ENCODE results near the gene APLF.

Gene APLF

DNA sequence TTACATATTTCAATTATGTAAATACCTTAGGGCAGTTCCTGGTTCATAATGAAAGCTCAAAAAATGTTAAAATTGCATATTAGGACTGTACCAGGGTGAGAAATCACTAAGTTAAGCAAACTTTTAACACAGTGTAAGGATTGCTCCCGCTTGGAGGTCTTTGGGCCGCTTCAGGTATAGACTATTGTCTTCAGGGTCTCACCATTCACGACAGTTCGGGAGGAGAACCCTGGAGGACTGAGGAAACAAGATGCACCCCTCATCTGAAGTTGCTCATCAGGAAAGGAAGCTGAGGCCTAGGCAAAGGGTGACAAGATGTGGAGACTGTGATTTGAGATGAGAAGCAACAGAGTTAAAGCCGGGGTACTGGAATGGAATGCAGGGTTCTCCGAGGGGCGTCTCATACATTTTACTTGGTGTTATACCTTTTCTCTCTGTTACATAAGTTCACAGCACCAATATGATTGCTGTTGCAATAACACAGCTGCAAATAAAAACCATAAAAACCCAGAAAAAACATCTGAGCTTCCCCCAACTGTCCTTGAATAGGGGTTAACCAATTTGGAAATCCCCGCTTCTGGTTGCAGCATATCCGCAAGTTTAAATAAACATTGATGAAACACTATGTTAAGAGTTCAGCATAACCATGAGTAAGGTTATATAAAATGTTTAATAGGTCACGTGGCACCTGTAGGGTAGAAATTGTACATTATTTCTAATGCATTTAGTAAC lies 40.4 kb upstream of the APLF start:
- Histone ChIP-seq H3K79me2 (ENCODE audit: insufficient read depth, low read depth) (no peaks in the 10 kb centered on the region), H4K20me1 (ENCODE audit: insufficient read depth) (no peaks in the 10 kb centered on the region), H2AFZ (ENCODE audit: low read depth) (peak overlapping the region; percentile 81), H3K4me2 (peak overlapping the region; percentile 92), H3K4me1 (ENCODE audit: low read depth, poor library complexity, severe bottlenecking) (peaks cover 81% of the 10 kb centered on the region), H3K27ac (peak overlapping the region; percentile 93), H3K9ac (peak overlapping the region; percentile 58; the same call in 1 of the 2 replicates), H3K27me3 (ENCODE audit: insufficient read depth, low read depth) (no peaks in the 10 kb centered on the region), H3K4me3 (IDR thresholded peaks at IDR 0.05; ENCODE audit: insufficient read depth, low read depth, low read length) (peak overlapping the region; percentile 84), H3K36me3 (ENCODE audit: insufficient read depth) (no peaks in the 10 kb centered on the region)
- TF ChIP-seq, protein P1, sequence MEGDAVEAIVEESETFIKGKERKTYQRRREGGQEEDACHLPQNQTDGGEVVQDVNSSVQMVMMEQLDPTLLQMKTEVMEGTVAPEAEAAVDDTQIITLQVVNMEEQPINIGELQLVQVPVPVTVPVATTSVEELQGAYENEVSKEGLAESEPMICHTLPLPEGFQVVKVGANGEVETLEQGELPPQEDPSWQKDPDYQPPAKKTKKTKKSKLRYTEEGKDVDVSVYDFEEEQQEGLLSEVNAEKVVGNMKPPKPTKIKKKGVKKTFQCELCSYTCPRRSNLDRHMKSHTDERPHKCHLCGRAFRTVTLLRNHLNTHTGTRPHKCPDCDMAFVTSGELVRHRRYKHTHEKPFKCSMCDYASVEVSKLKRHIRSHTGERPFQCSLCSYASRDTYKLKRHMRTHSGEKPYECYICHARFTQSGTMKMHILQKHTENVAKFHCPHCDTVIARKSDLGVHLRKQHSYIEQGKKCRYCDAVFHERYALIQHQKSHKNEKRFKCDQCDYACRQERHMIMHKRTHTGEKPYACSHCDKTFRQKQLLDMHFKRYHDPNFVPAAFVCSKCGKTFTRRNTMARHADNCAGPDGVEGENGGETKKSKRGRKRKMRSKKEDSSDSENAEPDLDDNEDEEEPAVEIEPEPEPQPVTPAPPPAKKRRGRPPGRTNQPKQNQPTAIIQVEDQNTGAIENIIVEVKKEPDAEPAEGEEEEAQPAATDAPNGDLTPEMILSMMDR (conservative IDR thresholded peaks at IDR 0.05; ENCODE audit: low read depth, low read length): no peak

DNA sequence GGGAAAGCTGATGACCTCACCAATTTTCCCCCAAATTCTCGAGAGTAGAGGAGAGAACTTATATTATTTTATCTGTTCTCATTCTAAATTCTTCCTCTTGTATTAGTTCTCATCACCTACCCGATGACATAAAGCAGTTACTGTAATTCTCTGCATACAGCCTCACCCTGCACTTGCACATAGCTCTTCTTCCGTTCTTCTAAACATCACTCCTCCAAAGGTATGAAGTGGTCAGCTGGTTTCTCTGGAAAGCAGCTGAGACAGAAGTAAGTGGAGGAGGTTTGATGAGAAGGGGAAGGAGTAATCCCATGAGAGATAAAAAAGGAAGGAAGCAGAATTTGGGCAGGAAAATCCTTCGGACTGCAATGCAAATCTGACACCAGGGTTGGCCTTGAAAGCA lies 39.3 kb upstream of the APLF start:
- TF ChIP-seq, protein P1 (conservative IDR thresholded peaks at IDR 0.05; ENCODE audit: low read depth, low read length): no peak
- peak overlapping the region; percentile 93 for H3K27ac ChIP-seq

DNA sequence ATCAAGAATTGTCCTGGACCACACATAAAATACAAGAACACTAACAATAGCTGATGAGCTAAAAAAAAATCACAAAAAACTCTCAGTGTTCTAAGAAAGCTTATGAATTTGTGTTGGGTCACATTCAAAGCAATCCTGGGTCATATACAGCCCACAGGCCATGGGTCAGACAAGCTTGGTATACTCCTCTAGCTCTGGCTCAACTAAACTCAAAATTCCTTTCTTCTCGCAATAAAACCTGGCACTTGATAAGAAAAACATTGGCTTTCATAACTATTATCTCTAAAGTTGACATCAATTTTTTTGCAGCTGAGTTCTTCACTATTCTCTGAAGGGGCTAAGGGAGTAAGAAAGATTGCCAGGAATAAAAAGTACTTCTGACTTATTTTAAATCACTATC lies 38.6 kb upstream of the APLF start:
- no peaks in the 10 kb centered on the region for H3K79me2 ChIP-seq (ENCODE audit: insufficient read depth, low read depth)
- no peaks in the 10 kb centered on the region for H3K36me3 ChIP-seq (ENCODE audit: insufficient read depth)
- no peak overlapping the region for H3K4me3 ChIP-seq (IDR thresholded peaks at IDR 0.05; ENCODE audit: insufficient read depth, low read depth, low read length)
- H3K4me2 ChIP-seq: peak overlapping the region; percentile 92; the same call in 1 of the 2 replicates
- H3K4me1 ChIP-seq (ENCODE audit: low read depth, poor library complexity, severe bottlenecking): peaks cover 65% of the 10 kb centered on the region
- H2AFZ ChIP-seq (ENCODE audit: low read depth): no peak overlapping the region
- TF ChIP-seq, protein P1 (conservative IDR thresholded peaks at IDR 0.05; ENCODE audit: low read depth, low read length): no peak
- no peak overlapping the region for H3K9ac ChIP-seq
- H4K20me1 ChIP-seq (ENCODE audit: insufficient read depth): no peaks in the 10 kb centered on the region
- H3K27me3 ChIP-seq (ENCODE audit: insufficient read depth, low read depth): no peaks in the 10 kb centered on the region
- peak overlapping the region; percentile 93; the same call in 1 of the 2 replicates for H3K27ac ChIP-seq

More for the DNA sequence above, 39.3 kb upstream of the APLF start:
- Histone ChIP-seq H3K36me3 (ENCODE audit: insufficient read depth) (no peaks in the 10 kb centered on the region), H3K4me1 (ENCODE audit: low read depth, poor library complexity, severe bottlenecking) (peaks cover 71% of the 10 kb centered on the region), H3K9ac (no peak overlapping the region; the same call in 1 of the 2 replicates), H3K4me3 (IDR thresholded peaks at IDR 0.05; ENCODE audit: insufficient read depth, low read depth, low read length) (no peak overlapping the region), H3K79me2 (ENCODE audit: insufficient read depth, low read depth) (no peaks in the 10 kb centered on the region), H3K4me2 (peak overlapping the region; percentile 92), H4K20me1 (ENCODE audit: insufficient read depth) (no peaks in the 10 kb centered on the region), H3K27me3 (ENCODE audit: insufficient read depth, low read depth) (no peaks in the 10 kb centered on the region), H2AFZ (ENCODE audit: low read depth) (peak overlapping the region; percentile 81; the same call in 1 of the 2 replicates)

DNA sequence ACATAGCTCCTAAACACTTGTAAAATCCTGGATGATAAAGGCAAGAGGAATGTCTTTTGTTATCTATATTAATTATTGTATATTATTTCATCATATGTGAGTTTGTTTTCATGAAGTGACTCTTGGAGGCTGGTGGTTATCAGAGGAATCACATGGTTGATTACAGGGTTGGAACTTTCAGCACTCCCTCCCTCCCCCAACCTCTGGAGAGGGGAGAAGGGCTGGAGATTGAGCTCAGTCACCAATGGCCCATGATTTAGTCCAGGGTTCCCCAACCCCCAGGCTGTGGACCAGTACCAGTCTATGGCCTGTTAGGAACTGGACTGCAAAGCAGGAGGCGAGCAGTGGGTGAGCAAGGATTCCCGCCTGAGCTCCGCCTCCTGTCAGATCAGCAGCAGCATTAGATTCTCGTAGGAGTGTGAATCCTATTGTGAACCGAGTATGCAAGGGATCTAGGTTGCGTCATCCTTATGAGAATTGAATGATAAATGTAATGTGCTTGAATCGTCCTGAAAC lies 38.0 kb upstream of the APLF start:
- TF ChIP-seq, protein P1 (conservative IDR thresholded peaks at IDR 0.05; ENCODE audit: low read depth, low read length): no peak
- Histone ChIP-seq H3K27me3 (ENCODE audit: insufficient read depth, low read depth) (no peaks in the 10 kb centered on the region), H3K4me2 (peak overlapping the region; percentile 92; the same call in 1 of the 2 replicates), H4K20me1 (ENCODE audit: insufficient read depth) (no peaks in the 10 kb centered on the region), H3K9ac (no peak overlapping the region), H3K36me3 (ENCODE audit: insufficient read depth) (no peaks in the 10 kb centered on the region), H3K27ac (no peak overlapping the region), H2AFZ (ENCODE audit: low read depth) (no peak overlapping the region), H3K4me3 (IDR thresholded peaks at IDR 0.05; ENCODE audit: insufficient read depth, low read depth, low read length) (no peak overlapping the region), H3K79me2 (ENCODE audit: insufficient read depth, low read depth) (no peaks in the 10 kb centered on the region), H3K4me1 (ENCODE audit: low read depth, poor library complexity, severe bottlenecking) (peaks cover 63% of the 10 kb centered on the region)

Measured in KMS-11 (cell line).